DND-41 (cell line): ENCODE measurements around the gene F2RL3.

ENCODE experiments used
- ATAC-seq: fragments of 200-7000 bp; cut with Tn5 transposase; 3 replicates; pipeline ENCODE4 v1.9.1; 2021; ENCODE audit warnings: low read depth; ENCODE audit not compliant: insufficient read depth
- DNase-seq: peaks from one replicate; pipeline ENCODE4 v3.0.0-alpha.2; 2020
- H2AFZ ChIP-seq: 2 replicates; pipeline ENCODE4 v1.6.0; 2012; ENCODE audit warnings: low read depth, low read length
- H3K27ac ChIP-seq: 2 replicates; pipeline ENCODE4 v1.5.1; 2012; ENCODE audit warnings: low read length, inconsistent platforms
- H3K27me3 ChIP-seq: fragments of 200-600 bp; sonication (generic); 2 replicates; pipeline ENCODE4 v1.6.0; 2012; ENCODE audit warnings: low read length, mild to moderate bottlenecking, inconsistent platforms; ENCODE audit not compliant: insufficient read depth, poor library complexity
- H3K36me3 ChIP-seq: 2 replicates; pipeline ENCODE4 v1.5.1; 2012; ENCODE audit warnings: low read length, inconsistent platforms; ENCODE audit not compliant: insufficient read depth
- H3K4me1 ChIP-seq: 2 replicates; pipeline ENCODE4 v1.5.1; 2012; ENCODE audit warnings: mild to moderate bottlenecking, low read length; ENCODE audit not compliant: insufficient read depth
- H3K4me2 ChIP-seq: 2 replicates; pipeline ENCODE4 v1.6.0; 2012; ENCODE audit warnings: mild to moderate bottlenecking, moderate library complexity, low read length, inconsistent platforms; ENCODE audit not compliant: insufficient read depth
- H3K4me3 ChIP-seq, 2 experiments: fragments of 200-600 bp in 1 of 2; shearing (Covaris generic) in 1 of 2; 2 replicates each; pipeline ENCODE4 v1.5.1; 2012 to 2016; ENCODE audit warnings: inconsistent platforms in 2 of 2, low read length in 2 of 2, mild to moderate bottlenecking in 2 of 2, low read depth in 1 of 2, moderate library complexity in 1 of 2
- H3K79me2 ChIP-seq: 2 replicates; pipeline ENCODE4 v1.6.0; 2012; ENCODE audit warnings: low read length, inconsistent platforms; ENCODE audit not compliant: insufficient read depth
- H3K9ac ChIP-seq: 2 replicates; pipeline ENCODE4 v1.6.0; 2012; ENCODE audit warnings: low read depth, mild to moderate bottlenecking, inconsistent platforms, low read length, moderate library complexity
- H3K9me3 ChIP-seq: 2 replicates; pipeline ENCODE4 v1.5.1; 2012; ENCODE audit warnings: low read length, moderate library complexity, mild to moderate bottlenecking, inconsistent platforms; ENCODE audit not compliant: insufficient read depth, severe bottlenecking
- H4K20me1 ChIP-seq: 2 replicates; pipeline ENCODE4 v1.6.0; 2012; ENCODE audit warnings: low read length; ENCODE audit not compliant: insufficient read depth
- EZH2 ChIP-seq: IDR thresholded peaks from 3 replicates; pipeline ENCODE4 v1.6.1; 2012; ENCODE audit warnings: borderline replicate concordance, low read depth, mild to moderate bottlenecking, moderate library complexity, low read length, inconsistent platforms; ENCODE audit not compliant: severe bottlenecking
- TF ChIP-seq, protein P1 (sequence below): IDR thresholded peaks from 2 replicates; pipeline ENCODE4 v1.5.1; 2012; ENCODE audit warnings: borderline replicate concordance, low read length, moderate library complexity, mild to moderate bottlenecking; ENCODE audit not compliant: poor library complexity, severe bottlenecking; ENCODE audit errors: extremely low read depth

Gene F2RL3

DNA sequence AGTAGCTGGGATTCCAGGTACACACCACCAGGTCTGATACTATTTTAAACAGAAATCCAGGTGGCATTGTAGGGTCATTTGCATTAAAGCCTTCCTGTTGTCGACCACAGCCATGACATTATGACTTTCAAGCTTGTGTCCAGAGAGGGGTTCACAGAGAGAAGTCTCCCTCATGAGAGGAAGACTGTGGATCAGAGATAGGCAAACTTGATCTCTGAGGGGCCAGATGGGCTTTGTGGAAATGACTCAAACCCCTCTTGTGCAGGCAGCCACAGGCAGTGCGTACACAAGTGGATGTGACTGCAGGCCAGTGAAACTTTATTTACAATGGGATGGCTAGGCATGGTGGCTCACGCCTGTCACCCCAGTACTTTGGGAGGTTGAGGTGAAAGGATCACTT, 27.8 kb upstream of the F2RL3 start:
- Histone ChIP-seq H3K27me3 (no peaks in the 10 kb centered on the region), H3K4me1 (no peaks in the 10 kb centered on the region), H4K20me1 (peaks cover 5% of the 10 kb centered on the region), H3K4me3 (no peak overlapping the region), H3K9ac (no peak overlapping the region), H3K27ac (no peak overlapping the region), H3K9me3 (no peaks in the 10 kb centered on the region), H2AFZ (no peak overlapping the region), H3K79me2 (no peaks in the 10 kb centered on the region), H3K36me3 (peaks cover 52% of the 10 kb centered on the region), H3K4me2 (no peak overlapping the region)
- no peak for ATAC-seq
- TF ChIP-seq, protein P1, sequence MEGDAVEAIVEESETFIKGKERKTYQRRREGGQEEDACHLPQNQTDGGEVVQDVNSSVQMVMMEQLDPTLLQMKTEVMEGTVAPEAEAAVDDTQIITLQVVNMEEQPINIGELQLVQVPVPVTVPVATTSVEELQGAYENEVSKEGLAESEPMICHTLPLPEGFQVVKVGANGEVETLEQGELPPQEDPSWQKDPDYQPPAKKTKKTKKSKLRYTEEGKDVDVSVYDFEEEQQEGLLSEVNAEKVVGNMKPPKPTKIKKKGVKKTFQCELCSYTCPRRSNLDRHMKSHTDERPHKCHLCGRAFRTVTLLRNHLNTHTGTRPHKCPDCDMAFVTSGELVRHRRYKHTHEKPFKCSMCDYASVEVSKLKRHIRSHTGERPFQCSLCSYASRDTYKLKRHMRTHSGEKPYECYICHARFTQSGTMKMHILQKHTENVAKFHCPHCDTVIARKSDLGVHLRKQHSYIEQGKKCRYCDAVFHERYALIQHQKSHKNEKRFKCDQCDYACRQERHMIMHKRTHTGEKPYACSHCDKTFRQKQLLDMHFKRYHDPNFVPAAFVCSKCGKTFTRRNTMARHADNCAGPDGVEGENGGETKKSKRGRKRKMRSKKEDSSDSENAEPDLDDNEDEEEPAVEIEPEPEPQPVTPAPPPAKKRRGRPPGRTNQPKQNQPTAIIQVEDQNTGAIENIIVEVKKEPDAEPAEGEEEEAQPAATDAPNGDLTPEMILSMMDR: no peak
- TF ChIP-seq EZH2: no peak
- no peak for DNase-seq

DNA sequence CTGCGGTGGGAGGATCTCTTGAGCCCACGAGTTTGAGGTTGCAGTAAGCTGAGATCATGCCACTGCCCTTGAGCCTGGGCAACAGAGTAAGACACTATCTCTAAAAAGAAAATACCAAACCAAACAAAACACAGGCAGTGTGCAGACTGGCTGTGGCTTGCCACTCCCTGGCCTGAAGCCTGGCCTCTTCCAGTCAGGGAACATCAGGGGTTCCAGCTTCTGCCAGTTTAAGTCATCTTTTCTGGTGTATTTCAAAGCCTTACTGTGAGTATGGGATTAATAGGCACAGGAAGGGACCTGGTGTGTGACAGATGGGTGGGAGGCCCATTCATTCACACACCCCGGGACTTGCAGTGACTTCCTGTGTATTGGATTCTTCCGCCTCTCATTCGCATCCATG, 27.0 kb upstream of the F2RL3 start:
- Histone ChIP-seq H3K9ac (no peak overlapping the region), H3K27ac (no peak overlapping the region), H3K4me2 (no peak overlapping the region), H3K4me1 (no peaks in the 10 kb centered on the region), H4K20me1 (peaks cover 5% of the 10 kb centered on the region), H3K27me3 (no peaks in the 10 kb centered on the region), H3K4me3 (no peak overlapping the region), H3K9me3 (no peaks in the 10 kb centered on the region), H3K79me2 (no peaks in the 10 kb centered on the region), H3K36me3 (peaks cover 56% of the 10 kb centered on the region), H2AFZ (no peak overlapping the region)
- TF ChIP-seq, protein P1: no peak
- no peak for TF ChIP-seq EZH2
- ATAC-seq: no peak
- no peak for DNase-seq

DNA sequence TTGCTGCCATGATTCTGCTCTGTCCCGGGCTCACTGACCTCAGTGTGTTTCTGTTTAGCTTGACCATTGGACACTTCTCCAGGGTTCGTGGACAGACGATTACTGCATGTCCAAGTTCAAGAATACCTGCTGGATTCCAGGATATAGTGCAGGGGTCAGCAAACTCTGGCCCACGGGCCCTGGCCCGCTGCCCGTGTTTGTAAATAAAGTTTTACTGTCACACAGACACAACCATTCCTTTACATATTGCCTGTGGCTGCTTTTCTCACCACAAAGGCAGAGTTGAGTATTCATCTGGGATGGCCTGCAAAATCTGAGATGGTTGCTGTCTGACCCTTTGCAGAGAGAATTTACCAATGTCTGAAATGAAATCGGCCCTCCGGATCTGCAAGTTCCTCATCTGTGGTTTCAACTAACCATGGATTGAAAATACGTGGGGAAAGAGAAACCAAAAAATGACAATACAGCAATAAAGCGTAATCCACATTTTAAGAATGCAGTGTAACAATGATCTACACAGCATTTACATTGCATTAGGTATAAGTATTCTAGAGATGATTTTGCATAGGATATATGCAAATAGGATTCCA, 25.9 kb upstream of the F2RL3 start:
- Histone ChIP-seq H3K79me2 (no peaks in the 10 kb centered on the region), H3K9me3 (no peaks in the 10 kb centered on the region), H3K36me3 (peaks cover 66% of the 10 kb centered on the region), H3K4me1 (no peaks in the 10 kb centered on the region), H3K4me2 (no peak overlapping the region), H3K27me3 (no peaks in the 10 kb centered on the region), H3K9ac (no peak overlapping the region), H2AFZ (no peak overlapping the region), H3K4me3 (no peak overlapping the region), H3K27ac (no peak overlapping the region), H4K20me1 (peaks cover 5% of the 10 kb centered on the region)
- ATAC-seq (no peak), DNase-seq (no peak)
- no peak for TF ChIP-seq EZH2
- TF ChIP-seq, protein P1: no peak
